Skeletal muscle cell (primary cell): ENCODE results near the gene HSBP1.
A peak's percentile ranks its signal among the peaks of the same experiment; 100 is the strongest.

Experiments used
- DNase-seq: peaks from one replicate; pipeline ENCODE4 v3.0.0-alpha.2; 2010; ENCODE audit warnings: low read depth
- H3K4me3 ChIP-seq: 2 replicates; pipeline ENCODE4 v1.5.1; 2011; ENCODE audit warnings: low read depth, mild to moderate bottlenecking, control low read depth, low read length, moderate library complexity

HSBP1 gene

GRCh38 chr16:83802135-83802534 is 5.6 kb upstream of the HSBP1 start:
- DNase-seq: no peak
- peak overlapping the region; percentile 2 for H3K4me3 ChIP-seq

- peak overlapping the region; percentile 2 for H3K4me3 ChIP-seq
- no peak for DNase-seq
These were observed 5.1 kb upstream of the HSBP1 start for GRCh38 chr16:83802554-83803205.

- no peak overlapping the region for H3K4me3 ChIP-seq
- no peak for DNase-seq
These were observed 4.0 kb upstream of the HSBP1 start for GRCh38 chr16:83803811-83804210.

GRCh38 chr16:83804366-83804765 is 3.4 kb upstream of the HSBP1 start:
- H3K4me3 ChIP-seq: no peak overlapping the region
- no peak for DNase-seq

GRCh38 chr16:83806036-83806435 is 1.7 kb upstream of the HSBP1 start:
- H3K4me3 ChIP-seq: no peak overlapping the region
- DNase-seq: no peak

GRCh38 chr16:83806731-83807130 is 1.0 kb upstream of the HSBP1 start:
- no peak for DNase-seq

GRCh38 chr16:83807327-83807709 is 460 bp upstream of the HSBP1 start:
- H3K4me3 ChIP-seq: no peak overlapping the region
- DNase-seq: no peak

More at GRCh38 chr16:83806731-83807130, 1.0 kb upstream of the HSBP1 start:
- H3K4me3 ChIP-seq: no peak overlapping the region

GRCh38 chr16:83808573-83809014 is 816 bp downstream of the HSBP1 start:
- H3K4me3 ChIP-seq: peak overlapping the region; percentile 89
- DNase-seq: no peak

- peak overlapping the region; percentile 89 for H3K4me3 ChIP-seq
These were observed 1.3 kb downstream of the HSBP1 start for GRCh38 chr16:83809092-83809491.

GRCh38 chr16:83810901-83811300 is 3.1 kb downstream of the HSBP1 start:
- no peak overlapping the region for H3K4me3 ChIP-seq
- DNase-seq: no peak

More at GRCh38 chr16:83809092-83809491, 1.3 kb downstream of the HSBP1 start:
- no peak for DNase-seq

- peak; percentile 45 for DNase-seq
- no peak overlapping the region for H3K4me3 ChIP-seq
These were observed 6.3 kb downstream of the HSBP1 start for GRCh38 chr16:83813823-83814658.

GRCh38 chr16:83814659-83814985 is 6.8 kb downstream of the HSBP1 start:
- DNase-seq: no peak

GRCh38 chr16:83817022-83817421 is 9.2 kb downstream of the HSBP1 start:
- DNase-seq: no peak
- no peak overlapping the region for H3K4me3 ChIP-seq

More at GRCh38 chr16:83814659-83814985, 6.8 kb downstream of the HSBP1 start:
- no peak overlapping the region for H3K4me3 ChIP-seq

- no peak overlapping the region for H3K4me3 ChIP-seq
These were observed 10.5 kb downstream of the HSBP1 start for GRCh38 chr16:83818276-83818675.

GRCh38 chr16:83819361-83819760 is 11.6 kb downstream of the HSBP1 start:
- no peak overlapping the region for H3K4me3 ChIP-seq
- DNase-seq: no peak

More at GRCh38 chr16:83818276-83818675, 10.5 kb downstream of the HSBP1 start:
- no peak for DNase-seq

GRCh38 chr16:83826146-83826913 is 18.6 kb downstream of the HSBP1 start:
- H3K4me3 ChIP-seq: no peak overlapping the region
- DNase-seq: peak; percentile 31

GRCh38 chr16:83830091-83830768 is 22.5 kb downstream of the HSBP1 start:
- H3K4me3 ChIP-seq: no peak overlapping the region
- no peak for DNase-seq

- H3K4me3 ChIP-seq: no peak overlapping the region
- no peak for DNase-seq
These were observed 23.1 kb downstream of the HSBP1 start for GRCh38 chr16:83830769-83831455.

GRCh38 chr16:83831456-83831987 is 23.7 kb downstream of the HSBP1 start:
- DNase-seq: no peak

More at GRCh38 chr16:83831456-83831987, 23.7 kb downstream of the HSBP1 start:
- H3K4me3 ChIP-seq: no peak overlapping the region
